ENCODE results near the gene KRT84. TPM values are rescaled to one million over a fixed set of nuclear protein-coding genes. Genes with fewer than 3 reads are reported as not detected.
A peak's percentile ranks its signal among the peaks of the same experiment; 100 is the strongest.

Gene KRT84
- total RNA-seq, 1 experiment from 2014 or later = not detected

GRCh38 chr12:52423661-52424500 is 38.4 kb upstream of the KRT84 start:
- no peaks in the 10 kb centered on the region for H3K27me3 ChIP-seq (ENCODE audit: insufficient read depth, low read length)
- H3K27ac ChIP-seq (ENCODE audit: low read depth, low read length) = no peak overlapping the region
- ATAC-seq (peak; percentile 37), DNase-seq (ENCODE audit: low read depth, low spot score) (no peak)
- H3K36me3 ChIP-seq (ENCODE audit: control insufficient read depth in 1 of 2, insufficient read depth in 2 of 2, low read length in 2 of 2) = no peaks in the 10 kb centered on the region
- no peaks in the 10 kb centered on the region for H3K79me2 ChIP-seq (ENCODE audit: insufficient read depth, low read length)
- H3K4me2 ChIP-seq (ENCODE audit: low read length) = 0 out of 2 replicates have a peak overlapping the region, but pooled peaks have one; percentile 6
- H3K9me3 ChIP-seq (ENCODE audit: control insufficient read depth in 1 of 2, insufficient read depth in 1 of 2, low read depth in 1 of 2, low read length in 2 of 2) = no peaks in the 10 kb centered on the region
- H3K4me1 ChIP-seq (ENCODE audit: control insufficient read depth in 1 of 2, insufficient read depth in 2 of 2, low read length in 2 of 2) = peaks cover 0 to 23% of the 10 kb centered on the region in 2 experiments; a peak in 2 of 4 replicates
- ChIA-PET RAD21 (ENCODE audit: low non-redundant PET in 1 of 2, low total read pairs in 2 of 2, uncharacterized antibody in 2 of 2, unreplicated experiment in 2 of 2) (no interaction called here), POLR2A (no interaction called here), CTCF (no interaction called here)
- H2AFZ ChIP-seq (ENCODE audit: low read depth, low read length, poor library complexity, severe bottlenecking) = no peak overlapping the region
- no peaks in the 10 kb centered on the region for H3K9me2 ChIP-seq (ENCODE audit: insufficient read depth)
- no peak overlapping the region for H3K9ac ChIP-seq (ENCODE audit: low read length)
- no peak overlapping the region for H3K4me3 ChIP-seq (replicated peaks in 1 of 2; ENCODE audit: low read depth in 1 of 2, low read length in 2 of 2)
- no TSS peak for BruUV-seq (replicated peaks)
- TF ChIP-seq SIN3A (IDR thresholded peaks at IDR 0.05; ENCODE audit: low read depth) (no peak), ZNF274 (IDR thresholded peaks at IDR 0.05; ENCODE audit: low read depth, low read length) (no peak), POLR2AphosphoS5 (IDR thresholded peaks at IDR 0.05; ENCODE audit: low read depth, low read length) (no peak), RAD21 (IDR thresholded peaks at IDR 0.05; ENCODE audit: low read depth) (no peak), EGR1 (IDR thresholded peaks at IDR 0.05; ENCODE audit: low read depth) (no peak), REST (IDR thresholded peaks at IDR 0.05; ENCODE audit: low read depth) (no peak), POLR2A (IDR thresholded peaks at IDR 0.05; ENCODE audit: borderline replicate concordance, extremely low read depth, insufficient read depth, insufficient read length) (no peak), MAX (IDR thresholded peaks at IDR 0.05) (no peak), ZFX (IDR thresholded peaks at IDR 0.05) (no peak), TCF7L2 (IDR thresholded peaks at IDR 0.05; ENCODE audit: borderline replicate concordance, extremely low read depth, insufficient read depth, insufficient read length) (no peak), CEBPB (IDR thresholded peaks at IDR 0.05; ENCODE audit: low read depth) (no peak)
- intact Hi-C loops (cut with micrococcal nuclease) = no loop called here
- no peaks in the 10 kb centered on the region for H4K20me1 ChIP-seq (ENCODE audit: insufficient read depth)

All from HCT116 (cell line).